CD14-positive monocyte (primary cell): ENCODE results near the gene ALPG. TPM values are rescaled to one million over a fixed set of nuclear protein-coding genes. Genes with fewer than 3 reads are reported as not detected.

ENCODE experiments used
- DNase-seq, 3 donors: peaks; one replicate each; pipeline ENCODE4 v3.0.0-alpha.2; 2011 to 2022
- H2AFZ ChIP-seq: 2 replicates; pipeline ENCODE4 v1.6.0; 2012; ENCODE audit warnings: mild to moderate bottlenecking, low read depth, low read length, inconsistent platforms; ENCODE audit not compliant: insufficient read depth, poor library complexity, severe bottlenecking
- H3K27ac ChIP-seq, 2 donors: 1 replicate in 1 of 2; 2 replicates in 1 of 2; pipeline ENCODE4 v1.5.1; 2012 to 2013; ENCODE audit warnings: low read length in 2 of 2, control low read depth in 1 of 2, inconsistent platforms in 1 of 2, low read depth in 1 of 2, mild to moderate bottlenecking in 1 of 2
- H3K27me3 ChIP-seq, 2 donors: one replicate each; pipeline versions ENCODE4 v1.6.0 to v1.6.1; 2011 to 2013; ENCODE audit warnings: low read length in 2 of 2; ENCODE audit not compliant: control insufficient read depth in 2 of 2, insufficient read depth in 2 of 2
- H3K36me3 ChIP-seq, 2 donors: replicated peaks in 1 of 2; 1 replicate in 1 of 2; 2 replicates in 1 of 2; pipeline versions ENCODE4 v1.5.1 to v1.6.1; 2012 to 2013; ENCODE audit warnings: low read length in 2 of 2, control low read depth in 1 of 2, inconsistent platforms in 1 of 2, mild to moderate bottlenecking in 1 of 2; ENCODE audit not compliant: insufficient read depth in 2 of 2, control insufficient read depth in 1 of 2
- H3K4me1 ChIP-seq, 2 donors: 1 replicate in 1 of 2; 2 replicates in 1 of 2; pipeline versions ENCODE4 v1.5.1 to v1.6.1; 2012 to 2013; ENCODE audit warnings: low read length in 2 of 2, control low read depth in 1 of 2, inconsistent platforms in 1 of 2, mild to moderate bottlenecking in 1 of 2, moderate library complexity in 1 of 2; ENCODE audit not compliant: insufficient read depth in 2 of 2, control insufficient read depth in 1 of 2
- H3K4me2 ChIP-seq: replicated peaks from 2 replicates; pipeline ENCODE3; 2012; ENCODE audit warnings: low read length, moderate library complexity, mild to moderate bottlenecking; ENCODE audit not compliant: poor library complexity, severe bottlenecking; ENCODE audit errors: extremely low read depth
- H3K4me3 ChIP-seq, 3 experiments: fragments of 200-600 bp in 1 of 3; sonication (generic) in 1 of 3; replicated peaks in 1 of 3; 1 replicate in 2 of 3; 2 replicates in 1 of 3; pipeline ENCODE4 v1.5.1; 2011 to 2013; ENCODE audit warnings: low read length in 3 of 3, mild to moderate bottlenecking in 3 of 3, control low read depth in 2 of 3, low read depth in 2 of 3, inconsistent platforms in 1 of 3, moderate library complexity in 1 of 3
- H3K79me2 ChIP-seq: 2 replicates; pipeline ENCODE4 v1.6.0; 2012; ENCODE audit warnings: mild to moderate bottlenecking, control low read depth, inconsistent platforms, low read length, moderate library complexity; ENCODE audit not compliant: insufficient read depth
- H3K9ac ChIP-seq: 2 replicates; pipeline ENCODE4 v1.6.0; 2017; ENCODE audit warnings: low read length, mild to moderate bottlenecking; ENCODE audit not compliant: insufficient read depth, poor library complexity, severe bottlenecking
- H3K9me3 ChIP-seq, 2 donors: replicated peaks in 1 of 2; 1 replicate in 1 of 2; 2 replicates in 1 of 2; pipeline versions ENCODE4 v1.5.1 to v1.6.1; 2012 to 2013; ENCODE audit warnings: low read length in 2 of 2, control low read depth in 1 of 2; ENCODE audit not compliant: control insufficient read depth in 1 of 2, insufficient read depth in 1 of 2
- H4K20me1 ChIP-seq: 2 replicates; pipeline ENCODE4 v1.6.0; 2012; ENCODE audit warnings: mild to moderate bottlenecking, low read length, control low read depth, moderate library complexity; ENCODE audit not compliant: insufficient read depth
- H3K27ac Mint-ChIP-seq, 7 donors: one replicate each; pipeline ENCODE4 v1.8.0; 2020; ENCODE audit warnings: mild to moderate bottlenecking in 7 of 7, mixed read lengths in 7 of 7, moderate library complexity in 6 of 7, inconsistent platforms in 2 of 7
- H3K27me3 Mint-ChIP-seq, 3 donors: one replicate each; pipeline ENCODE4 v1.8.0; 2021 to 2022; ENCODE audit warnings: low read depth in 3 of 3, mild to moderate bottlenecking in 3 of 3, mixed read lengths in 3 of 3, moderate library complexity in 3 of 3, inconsistent platforms in 1 of 3
- H3K36me3 Mint-ChIP-seq, 2 donors: one replicate each; pipeline ENCODE4 v1.8.0; 2020; ENCODE audit warnings: mixed read lengths in 2 of 2, inconsistent platforms in 1 of 2, mild to moderate bottlenecking in 1 of 2
- H3K4me1 Mint-ChIP-seq: one replicate; pipeline ENCODE4 v1.8.0; 2020; ENCODE audit warnings: mild to moderate bottlenecking, mixed read lengths
- H3K4me3 Mint-ChIP-seq, 2 donors: one replicate each; pipeline ENCODE4 v1.8.0; 2020; ENCODE audit warnings: mild to moderate bottlenecking in 2 of 2, mixed read lengths in 2 of 2, moderate library complexity in 1 of 2
- H3K9me3 Mint-ChIP-seq, 7 donors: one replicate each; pipeline ENCODE4 v1.8.0; 2020 to 2022; ENCODE audit warnings: mixed read lengths in 7 of 7, mild to moderate bottlenecking in 6 of 7, moderate library complexity in 6 of 7, inconsistent platforms in 2 of 7
- CTCF ChIP-seq: fragments of 200-600 bp; IDR thresholded peaks from one replicate; pipeline ENCODE4 v1.8.0; 2022; ENCODE audit warnings: antibody characterized with exemption, mild to moderate bottlenecking
- WGBS: methylation state at CpG from one replicate; pipeline ENCODE4 v1.1.5; 2013; ENCODE audit warnings: missing lambda C conversion rate; ENCODE audit not compliant: insufficient coverage; 5-methylcytosine and 5-hydroxymethylcytosine counted together
- intact Hi-C, 2 donors: fragments of 100-400 bp; cut with micrococcal nuclease; formaldehyde crosslinking; loops; one replicate each; pipeline versions ENCODE4 v1.15.0 to v1.15.1; 2023
- polyA plus RNA-seq, 3 donors: library from polyadenylated mRNA; depleted of rRNA in 1 of 3; unstranded in 2 of 3; stranded (reverse) in 1 of 3; fragments of 300-500 nt in 2 of 3; fragments of >200 nt in 1 of 3; fragmentation: Illumina TruSeq in 2 of 3; gene quantifications; 1 replicate in 2 of 3; 2 replicates in 1 of 3; pipeline ENCODE4 v1.2.3, GENCODE V29; 2012 to 2021

Gene ALPG
- polyA plus RNA-seq, 3 donors = not detected

- peaks cover 0 to 5% (median 3%) of the 10 kb centered on the region in 3 donors for H3K27me3 Mint-ChIP-seq
- Histone ChIP-seq H2AFZ (no peak overlapping the region), H3K27ac (no peak overlapping the region), H3K36me3 (no peaks in the 10 kb centered on the region), H3K4me2 (no peak overlapping the region), H4K20me1 (no peaks in the 10 kb centered on the region), H3K79me2 (no peaks in the 10 kb centered on the region), H3K4me1 (no peaks in the 10 kb centered on the region), H3K4me3 (no peak overlapping the region), H3K27me3 (no peaks in the 10 kb centered on the region), H3K9me3 (no peaks in the 10 kb centered on the region), H3K9ac (no peak overlapping the region)
- TF ChIP-seq CTCF = no peak
- no peak overlapping the region for H3K27ac Mint-ChIP-seq
- H3K36me3 Mint-ChIP-seq = no peaks in the 10 kb centered on the region
- H3K4me3 Mint-ChIP-seq = no peak overlapping the region
- intact Hi-C loops = no loop called here
- 58% methylated on average over 13 of the region's 18 CpGs for WGBS
- H3K9me3 Mint-ChIP-seq = no peaks in the 10 kb centered on the region
- DNase-seq = peak in 1 of 3 donors; percentile 24
- peaks cover 3% of the 10 kb centered on the region for H3K4me1 Mint-ChIP-seq
Observed at GRCh38 chr2:232372231-232373208, 34.1 kb upstream of the ALPG start.

GRCh38 chr2:232374356-232374755, 32.3 kb upstream of the ALPG start:
- Histone ChIP-seq H3K27me3 (no peaks in the 10 kb centered on the region), H3K4me1 (no peaks in the 10 kb centered on the region), H3K27ac (no peak overlapping the region), H3K9ac (no peak overlapping the region), H3K79me2 (no peaks in the 10 kb centered on the region), H4K20me1 (no peaks in the 10 kb centered on the region), H3K36me3 (no peaks in the 10 kb centered on the region), H2AFZ (no peak overlapping the region), H3K9me3 (no peaks in the 10 kb centered on the region), H3K4me3 (no peak overlapping the region), H3K4me2 (no peak overlapping the region)
- no peaks in the 10 kb centered on the region for H3K9me3 Mint-ChIP-seq
- no peak overlapping the region for H3K27ac Mint-ChIP-seq
- DNase-seq = no peak
- WGBS = 100% methylated on average over 1 of the region's 1 CpG
- peaks cover 3% of the 10 kb centered on the region for H3K4me1 Mint-ChIP-seq
- H3K4me3 Mint-ChIP-seq = no peak overlapping the region
- H3K36me3 Mint-ChIP-seq = no peaks in the 10 kb centered on the region
- peaks cover 1 to 5% (median 3%) of the 10 kb centered on the region in 3 donors for H3K27me3 Mint-ChIP-seq
- intact Hi-C loops = no loop called here
- TF ChIP-seq CTCF = no peak
